ENCODE data around the gene DNAH11. TPM values are rescaled to one million over a fixed set of nuclear protein-coding genes. Genes with fewer than 3 reads are reported as not detected.
A peak's percentile ranks its signal among the peaks of the same experiment; 100 is the strongest.

DNAH11 gene
- total and polyA plus RNA-seq, 4 donors: 7.5 to 16.8 (median 7.7) TPM

DNA sequence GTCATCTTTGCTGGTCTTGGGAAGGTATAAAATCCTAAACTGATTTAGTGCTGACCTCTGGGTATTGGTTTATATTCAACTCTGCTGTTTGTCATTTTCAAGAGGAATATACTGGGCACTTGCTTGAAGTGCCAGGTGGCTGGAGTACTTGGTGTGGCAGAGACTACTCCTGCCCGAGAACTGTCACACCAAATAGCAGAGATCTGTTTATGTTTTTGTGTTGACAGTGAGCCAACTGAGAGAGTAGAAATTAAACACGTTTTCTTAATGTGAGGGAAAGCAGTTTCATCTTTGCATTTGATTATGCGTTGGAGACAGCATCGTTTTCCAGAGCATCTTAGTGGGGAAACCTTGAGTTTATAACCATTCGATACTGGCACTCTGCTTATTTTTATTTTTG, 228.4 kb downstream of the DNAH11 start:
- no peaks in the 10 kb centered on the region for H3K36me3 ChIP-seq (ENCODE audit: control insufficient read depth, insufficient read depth, low read length)
- H3K27me3 ChIP-seq (ENCODE audit: control insufficient read depth, insufficient read depth, low read length): peaks cover 12% of the 10 kb centered on the region
- peak in 2 of 6 donors; percentile 52 to 72 for DNase-seq (ENCODE audit: low read depth in 4 of 6, low spot score in 6 of 6)
- peak overlapping the region; percentile 37 for H3K27ac ChIP-seq (ENCODE audit: low read depth, low read length)
- no peak overlapping the region for H3K4me3 ChIP-seq (ENCODE audit: low read depth, low read length)
- 67% methylated on average over 1 of the region's 5 CpGs for WGBS (ENCODE audit: insufficient coverage)
- peaks cover 3% of the 10 kb centered on the region for H3K4me1 ChIP-seq (ENCODE audit: control insufficient read depth, insufficient read depth, low read length)
- H3K9me3 ChIP-seq (ENCODE audit: control insufficient read depth, insufficient read depth, low read length): no peaks in the 10 kb centered on the region

- Histone ChIP-seq H3K36me3 (ENCODE audit: control insufficient read depth, insufficient read depth, low read length) (no peaks in the 10 kb centered on the region), H3K27ac (ENCODE audit: low read depth, low read length) (no peak overlapping the region), H3K9me3 (ENCODE audit: control insufficient read depth, insufficient read depth, low read length) (no peaks in the 10 kb centered on the region), H3K27me3 (ENCODE audit: control insufficient read depth, insufficient read depth, low read length) (peaks cover 12% of the 10 kb centered on the region), H3K4me1 (ENCODE audit: control insufficient read depth, insufficient read depth, low read length) (peaks cover 3% of the 10 kb centered on the region), H3K4me3 (ENCODE audit: low read depth, low read length) (no peak overlapping the region)
- no CpG with 5 or more reads among the region's 5 CpGs for WGBS (ENCODE audit: insufficient coverage)
- DNase-seq (ENCODE audit: low read depth in 4 of 6, low spot score in 6 of 6): peak in 3 of 6 donors; percentile 31 to 85 (median 80)
Measured at GRCh38 chr7:21771906-21772610, 229.2 kb downstream of the DNAH11 start.

GRCh38 chr7:21773326-21773725, 230.5 kb downstream of the DNAH11 start:
- H3K4me3 ChIP-seq (ENCODE audit: low read depth, low read length): no peak overlapping the region
- no peaks in the 10 kb centered on the region for H3K36me3 ChIP-seq (ENCODE audit: control insufficient read depth, insufficient read depth, low read length)
- no peak overlapping the region for H3K27ac ChIP-seq (ENCODE audit: low read depth, low read length)
- H3K27me3 ChIP-seq (ENCODE audit: control insufficient read depth, insufficient read depth, low read length): peaks cover 9% of the 10 kb centered on the region
- peaks cover 3% of the 10 kb centered on the region for H3K4me1 ChIP-seq (ENCODE audit: control insufficient read depth, insufficient read depth, low read length)
- no peaks in the 10 kb centered on the region for H3K9me3 ChIP-seq (ENCODE audit: control insufficient read depth, insufficient read depth, low read length)
- no CpG with 5 or more reads among the region's 3 CpGs for WGBS (ENCODE audit: insufficient coverage)
- peak in 2 of 6 donors; percentile 67 to 73 for DNase-seq (ENCODE audit: low read depth in 4 of 6, low spot score in 6 of 6)

GRCh38 chr7:21777921-21778320, 235.1 kb downstream of the DNAH11 start:
- no peak overlapping the region for H3K4me3 ChIP-seq (ENCODE audit: low read depth, low read length)
- H3K27ac ChIP-seq (ENCODE audit: low read depth, low read length): no peak overlapping the region
- whole genome bisulfite sequencing (ENCODE audit: insufficient coverage): no CpG with 5 or more reads among the region's 2 CpGs
- no peak for DNase-seq (ENCODE audit: low read depth in 4 of 6, low spot score in 6 of 6)
- H3K9me3 ChIP-seq (ENCODE audit: control insufficient read depth, insufficient read depth, low read length): no peaks in the 10 kb centered on the region
- no peaks in the 10 kb centered on the region for H3K4me1 ChIP-seq (ENCODE audit: control insufficient read depth, insufficient read depth, low read length)
- no peaks in the 10 kb centered on the region for H3K27me3 ChIP-seq (ENCODE audit: control insufficient read depth, insufficient read depth, low read length)
- H3K36me3 ChIP-seq (ENCODE audit: control insufficient read depth, insufficient read depth, low read length): no peaks in the 10 kb centered on the region

- Histone ChIP-seq H3K36me3 (ENCODE audit: control insufficient read depth, insufficient read depth, low read length) (no peaks in the 10 kb centered on the region), H3K9me3 (ENCODE audit: control insufficient read depth, insufficient read depth, low read length) (no peaks in the 10 kb centered on the region), H3K4me1 (ENCODE audit: control insufficient read depth, insufficient read depth, low read length) (no peaks in the 10 kb centered on the region), H3K4me3 (ENCODE audit: low read depth, low read length) (no peak overlapping the region), H3K27ac (ENCODE audit: low read depth, low read length) (no peak overlapping the region), H3K27me3 (ENCODE audit: control insufficient read depth, insufficient read depth, low read length) (no peaks in the 10 kb centered on the region)
- peak in 1 of 6 donors; percentile 16 for DNase-seq (ENCODE audit: low read depth in 4 of 6, low spot score in 6 of 6)
- 85% methylated on average over 2 of the region's 9 CpGs for WGBS (ENCODE audit: insufficient coverage)
Measured at GRCh38 chr7:21778953-21779352, 236.1 kb downstream of the DNAH11 start.

GRCh38 chr7:21782996-21783395, 240.2 kb downstream of the DNAH11 start:
- no peaks in the 10 kb centered on the region for H3K4me1 ChIP-seq (ENCODE audit: control insufficient read depth, insufficient read depth, low read length)
- no peaks in the 10 kb centered on the region for H3K36me3 ChIP-seq (ENCODE audit: control insufficient read depth, insufficient read depth, low read length)
- no CpG with 5 or more reads among the region's 2 CpGs for WGBS (ENCODE audit: insufficient coverage)
- H3K27me3 ChIP-seq (ENCODE audit: control insufficient read depth, insufficient read depth, low read length): no peaks in the 10 kb centered on the region
- no peak overlapping the region for H3K4me3 ChIP-seq (ENCODE audit: low read depth, low read length)
- no peak overlapping the region for H3K27ac ChIP-seq (ENCODE audit: low read depth, low read length)
- no peak for DNase-seq (ENCODE audit: low read depth in 4 of 6, low spot score in 6 of 6)
- H3K9me3 ChIP-seq (ENCODE audit: control insufficient read depth, insufficient read depth, low read length): no peaks in the 10 kb centered on the region

DNA sequence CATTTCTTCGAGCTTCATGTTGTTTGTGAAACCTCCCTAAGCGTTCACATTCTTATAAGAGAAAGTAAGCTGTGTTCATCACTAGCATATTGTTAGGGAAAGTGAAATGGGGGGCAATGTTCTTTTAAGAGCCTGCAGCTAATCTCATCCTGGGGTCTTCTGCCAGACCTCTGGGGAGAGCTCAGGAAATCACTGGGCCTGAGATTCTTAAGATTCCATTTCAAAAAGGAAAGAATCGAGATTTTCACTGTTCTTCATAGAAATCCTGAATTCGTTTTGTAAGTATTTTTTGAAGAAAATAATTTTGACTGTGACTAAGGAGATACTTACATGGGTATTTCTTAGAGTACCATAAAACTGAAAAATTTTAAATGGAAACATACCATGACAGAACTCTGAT, 242.2 kb downstream of the DNAH11 start:
- Histone ChIP-seq H3K4me1 (ENCODE audit: control insufficient read depth, insufficient read depth, low read length) (no peaks in the 10 kb centered on the region), H3K27me3 (ENCODE audit: control insufficient read depth, insufficient read depth, low read length) (no peaks in the 10 kb centered on the region), H3K36me3 (ENCODE audit: control insufficient read depth, insufficient read depth, low read length) (no peaks in the 10 kb centered on the region), H3K9me3 (ENCODE audit: control insufficient read depth, insufficient read depth, low read length) (no peaks in the 10 kb centered on the region), H3K27ac (ENCODE audit: low read depth, low read length) (no peak overlapping the region), H3K4me3 (ENCODE audit: low read depth, low read length) (no peak overlapping the region)
- DNase-seq (ENCODE audit: low read depth in 4 of 6, low spot score in 6 of 6): no peak
- no CpG with 5 or more reads among the region's 4 CpGs for WGBS (ENCODE audit: insufficient coverage)

DNA sequence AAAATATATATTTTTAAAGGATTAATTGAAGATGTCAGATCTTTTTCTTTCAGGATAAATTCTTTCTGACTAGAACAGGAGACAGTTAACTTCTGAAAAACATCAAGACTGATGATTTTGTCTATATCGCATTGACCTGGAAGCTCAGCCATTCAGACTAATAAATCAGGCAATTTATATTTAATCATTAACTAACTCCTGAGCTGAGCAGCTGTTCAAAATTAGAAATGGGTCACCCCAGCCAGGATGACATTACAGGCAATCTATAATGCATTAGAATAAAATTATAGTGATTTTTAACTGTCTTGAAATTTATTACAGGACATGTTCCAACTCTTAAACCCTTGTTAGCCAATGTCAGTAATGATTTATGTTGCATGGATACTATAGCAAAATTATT, 263.0 kb downstream of the DNAH11 start:
- Histone ChIP-seq H3K9me3 (ENCODE audit: control insufficient read depth, insufficient read depth, low read length) (no peaks in the 10 kb centered on the region), H3K4me1 (ENCODE audit: control insufficient read depth, insufficient read depth, low read length) (no peaks in the 10 kb centered on the region), H3K4me3 (ENCODE audit: low read depth, low read length) (no peak overlapping the region), H3K27ac (ENCODE audit: low read depth, low read length) (no peak overlapping the region), H3K36me3 (ENCODE audit: control insufficient read depth, insufficient read depth, low read length) (no peaks in the 10 kb centered on the region), H3K27me3 (ENCODE audit: control insufficient read depth, insufficient read depth, low read length) (no peaks in the 10 kb centered on the region)
- no CpG with 5 or more reads among the region's 1 CpG for WGBS (ENCODE audit: insufficient coverage)
- DNase-seq (ENCODE audit: low read depth in 4 of 6, low spot score in 6 of 6): peak in 1 of 6 donors; percentile 7

DNA sequence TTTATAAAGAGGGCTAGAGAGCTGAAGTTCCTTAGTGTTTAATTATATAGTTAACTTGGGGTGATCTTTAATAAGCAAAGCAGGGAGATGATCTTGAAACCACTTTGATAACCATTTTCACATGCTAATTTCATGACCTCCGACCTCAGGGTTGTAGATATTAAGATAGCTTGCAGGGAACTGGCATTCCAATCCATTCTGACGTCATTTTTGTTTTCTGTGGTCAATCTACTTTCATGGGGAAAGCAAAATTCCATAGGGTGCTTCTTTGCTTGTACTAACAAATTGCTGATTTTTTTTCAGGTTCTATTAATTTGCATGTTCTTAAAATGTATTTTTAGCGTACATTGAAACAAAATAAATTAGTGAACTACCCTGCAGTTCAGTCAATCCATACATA, 263.5 kb downstream of the DNAH11 start:
- WGBS (ENCODE audit: insufficient coverage): no CpG with 5 or more reads among the region's 3 CpGs
- H3K4me1 ChIP-seq (ENCODE audit: control insufficient read depth, insufficient read depth, low read length): no peaks in the 10 kb centered on the region
- H3K36me3 ChIP-seq (ENCODE audit: control insufficient read depth, insufficient read depth, low read length): no peaks in the 10 kb centered on the region
- H3K9me3 ChIP-seq (ENCODE audit: control insufficient read depth, insufficient read depth, low read length): no peaks in the 10 kb centered on the region
- H3K27ac ChIP-seq (ENCODE audit: low read depth, low read length): no peak overlapping the region
- no peak for DNase-seq (ENCODE audit: low read depth in 4 of 6, low spot score in 6 of 6)
- no peak overlapping the region for H3K4me3 ChIP-seq (ENCODE audit: low read depth, low read length)
- H3K27me3 ChIP-seq (ENCODE audit: control insufficient read depth, insufficient read depth, low read length): no peaks in the 10 kb centered on the region

DNA sequence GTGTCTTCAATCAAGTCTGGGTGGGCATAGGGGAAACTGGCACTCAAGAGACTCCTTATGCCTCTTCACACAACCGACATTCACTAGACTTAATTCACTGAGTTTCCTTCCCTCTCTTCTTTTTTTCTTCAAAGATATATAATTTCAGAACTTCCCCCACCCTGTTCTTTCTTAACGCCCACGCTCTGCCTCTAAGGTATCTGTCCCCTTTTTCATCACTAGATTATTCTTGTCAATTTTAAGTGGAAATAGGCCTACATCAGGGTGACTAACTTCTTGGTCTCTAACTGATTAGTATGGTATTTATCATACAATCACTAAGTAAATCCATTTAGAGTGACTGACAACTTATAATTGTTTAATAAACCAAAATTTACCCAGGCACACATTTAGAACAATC, 276.2 kb downstream of the DNAH11 start:
- Histone ChIP-seq H3K4me1 (ENCODE audit: control insufficient read depth, insufficient read depth, low read length) (no peaks in the 10 kb centered on the region), H3K36me3 (ENCODE audit: control insufficient read depth, insufficient read depth, low read length) (no peaks in the 10 kb centered on the region)
- WGBS (ENCODE audit: insufficient coverage): 83% methylated on average over 1 of the region's 3 CpGs

More for the DNA sequence above, 276.2 kb downstream of the DNAH11 start:
- Histone ChIP-seq H3K4me3 (ENCODE audit: low read depth, low read length) (no peak overlapping the region), H3K27ac (ENCODE audit: low read depth, low read length) (no peak overlapping the region), H3K9me3 (ENCODE audit: control insufficient read depth, insufficient read depth, low read length) (no peaks in the 10 kb centered on the region), H3K27me3 (ENCODE audit: control insufficient read depth, insufficient read depth, low read length) (no peaks in the 10 kb centered on the region)
- no peak for DNase-seq (ENCODE audit: low read depth in 4 of 6, low spot score in 6 of 6)

Measured in spinal cord (tissue), 10 donors.